Stimulated activated CD4-positive, alpha-beta T cell treated with anti-CD3 and anti-CD28 coated beads, Interleukin-2, amount 100 ng/mL, for 4 hours (primary cell): ENCODE measurements around the gene SHISAL1.

Experiments used
- DNase-seq: peaks from one replicate; pipeline ENCODE4 v3.0.0-alpha.2; 2020; ENCODE audit warnings: low read depth

SHISAL1 gene

GRCh38 chr22:44301039-44301438 lies 11.7 kb downstream of the SHISAL1 start:
- no peak for DNase-seq

GRCh38 chr22:44299124-44299523 lies 13.6 kb downstream of the SHISAL1 start:
- no peak for DNase-seq

DNA sequence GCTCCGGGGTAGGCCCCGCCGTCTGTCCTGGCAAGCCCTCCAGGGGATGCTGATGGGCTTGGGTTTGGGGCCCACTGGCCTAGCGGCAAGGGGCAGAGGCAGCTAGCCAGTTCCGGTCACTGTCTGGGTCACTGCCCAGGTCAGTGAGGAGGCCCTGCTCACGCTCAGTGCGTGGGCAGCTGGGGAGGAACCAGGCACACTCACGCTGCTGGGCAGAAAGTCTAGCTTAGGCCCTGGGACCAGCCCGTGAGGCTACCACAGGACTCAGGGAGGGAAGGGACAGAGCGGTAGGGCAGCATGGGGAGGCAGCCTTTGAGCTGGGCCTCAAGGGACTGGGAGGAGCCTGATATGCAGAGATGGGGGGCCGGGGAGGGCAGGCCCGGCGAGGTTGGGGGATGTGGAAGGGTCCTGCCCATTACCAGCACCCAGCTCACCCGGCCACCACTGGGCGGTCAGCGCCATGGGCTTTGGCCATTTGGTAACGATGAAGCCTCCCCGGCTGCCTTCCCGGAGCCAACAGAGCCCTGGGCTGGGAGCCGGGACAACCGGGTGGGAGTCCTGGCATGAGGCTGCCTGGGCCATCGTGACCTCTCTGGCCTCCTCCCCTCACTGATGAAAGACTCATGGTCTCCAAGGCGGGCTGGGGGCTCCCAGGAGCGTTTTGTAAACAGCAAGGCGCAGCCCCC lies 14.2 kb downstream of the SHISAL1 start:
- no peak for DNase-seq

DNA sequence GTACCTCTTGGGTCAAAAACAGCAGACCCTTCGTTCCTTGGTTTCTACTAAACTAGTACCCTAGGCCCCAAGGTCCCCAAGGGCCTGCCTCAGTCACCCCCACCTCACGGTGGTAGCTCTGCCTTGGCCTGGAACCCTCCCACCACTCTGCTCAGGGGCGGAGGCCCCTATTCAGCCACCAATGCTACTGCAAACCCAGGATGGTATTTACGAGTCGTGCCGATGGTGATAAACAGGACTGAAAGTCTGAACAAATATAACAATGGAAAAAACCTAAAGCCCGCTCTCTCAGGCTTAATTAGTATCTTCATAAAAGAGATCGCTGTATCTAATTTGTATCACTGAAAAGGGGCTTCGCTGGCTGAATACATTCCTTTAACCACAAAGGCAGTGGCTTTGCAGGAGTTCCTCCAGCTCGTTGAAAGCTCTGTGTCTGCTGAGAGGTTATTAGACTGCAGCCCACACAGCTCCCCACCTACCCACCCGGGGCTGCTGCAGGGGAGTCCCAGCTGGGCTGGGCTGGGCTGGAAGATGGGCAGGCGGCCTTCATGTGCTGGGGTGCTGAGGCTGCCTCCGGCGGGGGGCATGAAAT lies 15.2 kb downstream of the SHISAL1 start:
- DNase-seq = no peak

DNA sequence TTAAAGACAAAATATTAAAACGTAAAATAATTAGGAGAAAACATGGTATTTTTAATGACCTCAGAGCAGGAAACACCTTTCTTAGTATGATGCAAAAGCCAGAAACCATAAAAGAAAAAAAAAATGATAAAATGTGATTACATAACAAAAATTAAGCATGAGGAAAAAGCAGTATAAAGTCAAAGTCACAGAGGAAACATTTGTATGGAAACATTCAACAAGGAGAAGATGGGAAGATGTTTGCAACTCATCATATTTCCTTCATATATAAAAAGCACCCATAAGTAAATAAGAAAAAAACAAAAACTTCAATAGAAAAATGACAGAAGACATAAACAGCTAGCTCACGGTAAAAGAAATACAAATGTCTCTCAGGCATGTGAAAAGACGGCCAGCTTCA lies 17.3 kb downstream of the SHISAL1 start:
- no peak for DNase-seq

DNA sequence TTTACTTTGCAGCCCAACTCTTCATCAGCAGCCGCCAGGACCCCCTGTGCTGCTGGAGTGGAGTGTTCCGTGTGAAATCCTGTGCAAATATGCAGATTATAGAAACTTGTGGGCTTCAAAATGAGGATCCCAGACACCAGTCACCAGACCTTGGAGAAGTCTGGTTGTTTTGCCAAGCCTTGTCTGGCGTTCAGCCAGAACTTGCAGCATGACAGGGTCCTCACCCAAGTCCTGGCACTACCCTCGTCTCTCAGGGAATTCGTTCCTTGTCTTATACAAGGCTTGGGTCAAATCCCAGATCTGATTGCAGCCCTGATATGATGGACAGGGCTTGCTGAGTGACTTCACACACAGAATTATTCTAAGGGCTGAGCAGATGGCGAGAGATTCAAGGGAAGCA lies 18.9 kb downstream of the SHISAL1 start:
- no peak for DNase-seq

DNA sequence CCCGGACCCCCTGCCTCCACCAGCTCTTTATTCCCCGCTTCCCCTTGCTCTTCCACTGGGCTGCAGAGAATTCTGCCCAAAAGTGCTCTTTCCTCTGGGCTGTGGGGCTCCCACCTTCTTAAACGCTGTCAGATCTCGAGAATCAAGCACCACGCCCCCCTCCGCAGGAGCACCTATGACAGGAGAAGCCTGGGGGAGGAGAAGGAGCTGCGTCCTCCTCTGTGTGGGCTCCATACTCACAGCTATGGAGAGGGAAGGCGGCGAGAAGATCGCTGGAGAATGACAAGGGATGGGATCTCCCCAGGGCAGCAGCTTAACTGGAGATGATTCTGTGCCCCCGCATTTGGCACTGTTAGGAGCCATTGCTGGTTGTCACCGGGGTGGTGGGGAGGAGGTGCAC lies 19.7 kb downstream of the SHISAL1 start:
- DNase-seq = no peak

DNA sequence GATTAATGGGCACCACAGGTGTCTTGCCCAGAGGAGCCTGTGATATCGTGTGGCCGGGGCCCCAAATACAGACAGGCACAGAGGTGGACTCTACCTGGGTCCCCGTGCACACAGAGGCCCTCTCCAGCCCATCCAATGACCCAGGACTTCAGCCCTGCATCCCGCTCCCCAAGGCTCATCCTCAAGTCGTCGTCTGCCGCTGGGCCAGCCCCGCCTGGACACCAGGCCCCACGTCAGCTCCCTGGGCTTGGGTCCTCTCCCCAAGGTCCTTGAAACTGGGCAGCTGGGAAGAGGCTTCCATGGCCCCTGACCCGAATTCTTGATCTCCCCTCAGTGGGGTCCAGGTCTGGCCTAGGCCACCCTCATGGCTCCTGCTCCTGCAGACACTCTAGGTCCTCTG lies 20.2 kb downstream of the SHISAL1 start:
- DNase-seq = no peak

DNA sequence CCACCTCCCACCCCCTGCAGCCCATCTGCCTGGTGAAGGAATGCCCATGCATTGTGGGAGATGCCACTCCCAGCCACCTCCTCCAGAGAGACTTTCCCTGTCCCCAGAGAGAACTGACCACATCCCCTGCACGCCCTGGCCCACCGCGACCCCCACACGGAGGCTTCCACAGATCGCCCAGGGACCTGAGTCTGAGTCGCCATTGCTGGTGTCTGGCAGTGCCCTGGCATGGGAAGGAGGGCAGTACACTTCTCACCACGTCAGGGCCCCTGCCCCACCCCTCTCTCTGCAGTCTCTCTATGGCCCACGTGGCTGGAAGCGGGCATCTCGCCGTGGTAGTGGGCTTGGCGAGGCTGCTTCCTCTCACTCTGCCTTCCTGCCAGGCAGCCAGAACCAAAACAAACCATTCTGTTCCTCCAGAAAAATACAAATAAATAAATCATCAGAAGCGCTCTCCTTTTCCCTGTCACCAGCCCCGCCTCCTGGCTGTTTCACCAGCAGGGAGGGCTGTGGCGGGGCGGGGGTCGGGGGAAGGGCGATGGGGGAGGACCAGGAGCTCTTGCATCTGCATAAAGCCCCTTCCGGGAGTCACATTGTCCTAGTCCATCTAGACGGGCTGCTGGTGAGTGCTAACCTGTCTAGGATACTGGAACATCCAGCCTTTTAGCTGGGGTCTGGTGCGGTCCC lies 20.9 kb downstream of the SHISAL1 start:
- DNase-seq = no peak

- no peak for DNase-seq
These were observed 21.5 kb downstream of the SHISAL1 start for GRCh38 chr22:44291265-44291664.

GRCh38 chr22:44289414-44290171 lies 23.2 kb downstream of the SHISAL1 start:
- DNase-seq = no peak

DNA sequence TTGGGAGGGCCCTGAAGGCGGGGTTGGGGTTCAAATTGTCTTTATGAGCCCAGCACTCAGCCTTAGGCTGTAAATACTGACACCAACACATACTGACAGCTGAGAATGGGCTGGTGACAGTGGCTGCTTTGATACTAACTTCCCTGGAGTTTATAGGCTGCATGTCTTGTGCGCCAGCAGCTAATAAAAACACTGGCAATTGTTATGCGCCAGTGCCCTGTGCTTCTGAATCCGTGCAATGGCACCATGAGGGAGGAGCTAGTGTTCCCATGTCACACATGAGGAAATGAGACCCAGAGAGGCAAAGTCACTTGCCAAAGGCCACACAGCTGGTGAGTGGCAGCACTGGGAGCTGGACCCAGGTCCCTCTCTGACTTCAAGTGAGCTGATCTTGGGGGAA lies 23.8 kb downstream of the SHISAL1 start:
- DNase-seq = no peak

DNA sequence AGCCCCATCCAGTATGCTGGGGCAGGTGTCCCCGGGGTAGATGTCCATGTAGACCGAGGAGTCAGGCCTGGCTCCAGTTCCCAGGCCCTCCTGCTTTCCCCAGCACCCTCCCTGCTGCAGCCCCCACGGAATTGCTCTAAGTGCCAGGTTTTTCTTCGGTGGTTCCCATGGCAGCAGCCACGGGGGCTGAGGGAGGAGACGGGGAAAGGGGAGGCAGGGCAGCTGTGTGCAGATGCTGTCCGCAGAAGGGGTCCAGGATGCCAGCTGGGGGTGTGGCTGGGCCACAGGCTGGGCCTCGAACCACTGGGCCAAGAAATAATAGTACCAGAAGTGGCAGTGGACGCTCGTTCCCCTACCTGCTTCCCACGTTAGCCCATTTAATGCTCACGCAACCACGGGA lies 25.0 kb downstream of the SHISAL1 start:
- no peak for DNase-seq

- no peak for DNase-seq
These were observed 25.5 kb downstream of the SHISAL1 start for GRCh38 chr22:44287121-44287693.

- no peak for DNase-seq
These were observed 26.1 kb downstream of the SHISAL1 start for GRCh38 chr22:44286646-44287045.

DNA sequence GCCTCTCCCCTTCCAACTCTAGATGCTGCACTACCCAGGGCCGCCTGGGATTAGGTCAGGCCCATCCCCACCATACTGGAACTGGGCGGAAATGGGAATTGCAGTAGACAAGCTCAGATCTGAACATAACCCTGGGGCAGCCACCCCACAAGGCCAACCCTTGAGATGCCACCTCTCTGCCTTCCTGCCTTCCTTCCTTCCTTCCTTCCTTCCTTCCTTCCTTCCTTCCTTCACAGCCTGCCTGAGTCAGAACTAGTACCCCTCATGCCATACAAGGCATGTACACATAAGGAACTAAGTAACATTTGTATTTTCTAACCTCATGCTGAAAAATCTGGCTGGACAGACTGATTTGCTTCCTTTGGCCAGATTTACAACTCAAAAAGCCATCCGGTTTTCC lies 28.0 kb downstream of the SHISAL1 start:
- DNase-seq = no peak

GRCh38 chr22:44281768-44282637 lies 30.7 kb downstream of the SHISAL1 start:
- DNase-seq = no peak

GRCh38 chr22:44280665-44281188 lies 32.0 kb downstream of the SHISAL1 start:
- DNase-seq = no peak

DNA sequence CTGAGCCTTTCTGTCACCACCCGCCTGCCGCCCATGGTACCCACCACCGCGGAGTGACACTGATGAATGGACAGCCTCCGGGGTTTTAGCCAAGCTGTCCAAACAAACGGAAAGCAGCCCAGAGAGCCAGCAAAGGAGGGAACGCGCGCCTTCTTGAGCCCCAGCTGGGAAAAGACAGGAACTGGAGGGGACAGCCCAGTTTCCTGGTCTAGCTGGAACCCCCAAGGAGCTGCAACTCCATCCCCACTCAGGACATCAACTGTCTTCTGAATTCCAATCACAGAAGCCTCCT lies 33.7 kb downstream of the SHISAL1 start:
- no peak for DNase-seq

GRCh38 chr22:44278243-44279068 lies 34.3 kb downstream of the SHISAL1 start:
- DNase-seq = no peak
